ENCODE data around the gene HOMER2.
"Not testable (repeated sequence)": the region's sequence is repeated elsewhere in the genome, so short reads cannot be mapped to it uniquely, and the experiment has no call there.

The HOMER2 gene

GRCh38 chr15:82963471-82964341, 11.2 kb upstream of the HOMER2 start:
- no peak for DNase-seq

GRCh38 chr15:82960766-82961165, 8.2 kb upstream of the HOMER2 start:
- no peak for DNase-seq

- no peak for DNase-seq
Observed at GRCh38 chr15:82959423-82959822, 6.9 kb upstream of the HOMER2 start.

DNA sequence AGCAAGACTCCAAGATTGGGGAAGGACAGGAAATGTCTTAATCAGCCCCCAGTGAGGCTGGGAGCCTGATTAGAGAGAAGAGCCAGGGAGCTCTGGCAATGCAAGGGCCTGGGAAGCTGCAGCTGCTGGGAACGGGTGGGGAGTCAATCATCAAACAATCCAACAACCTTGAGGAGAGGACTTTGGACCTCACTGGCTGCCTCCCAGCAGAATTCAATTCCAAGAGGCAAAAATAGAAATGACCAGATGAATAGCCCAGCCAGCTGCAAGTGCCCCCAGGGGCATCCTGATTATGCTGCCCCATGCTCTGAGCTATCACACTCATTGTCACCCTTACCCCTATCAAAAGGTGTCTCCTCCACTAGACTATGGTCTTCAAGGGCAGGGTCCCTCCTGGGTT, 6.1 kb upstream of the HOMER2 start:
- DNase-seq, result no peak

DNA sequence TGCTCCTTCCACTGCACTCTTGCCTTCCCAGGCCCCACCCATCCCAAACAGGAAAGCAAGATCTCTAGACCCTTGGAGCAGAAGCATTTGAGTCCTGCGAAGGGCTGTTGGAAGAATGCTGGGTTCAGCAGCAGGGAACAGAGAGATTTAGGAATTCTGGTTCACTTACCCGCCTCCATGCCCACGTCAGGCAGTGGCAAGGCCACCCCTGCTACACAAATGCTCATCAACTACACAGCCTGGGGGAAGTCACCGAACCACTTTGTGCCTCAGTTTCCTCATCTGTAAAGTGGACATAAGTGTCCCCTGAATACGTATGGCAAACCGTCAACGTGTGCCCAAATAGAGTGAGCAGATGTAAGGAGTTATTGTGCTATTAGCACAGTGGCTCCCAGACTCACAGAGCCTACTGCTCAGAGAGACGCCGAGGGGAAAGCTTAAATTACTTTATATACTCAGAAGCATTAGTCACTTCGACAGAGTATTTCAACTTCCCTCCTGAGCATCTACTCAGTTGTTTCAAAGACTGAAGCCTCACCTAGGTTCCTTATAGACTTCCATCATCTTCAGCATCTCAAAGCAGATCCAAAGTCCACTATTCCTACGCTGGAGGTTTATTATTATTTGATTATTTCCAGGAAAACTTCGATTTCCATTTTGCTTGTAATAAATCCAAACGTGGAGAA, 905 bp downstream of the HOMER2 start:
- no peak for DNase-seq

- no peak for DNase-seq
Observed at GRCh38 chr15:82950746-82951370, 1.7 kb downstream of the HOMER2 start.

- DNase-seq, result no peak
Observed at GRCh38 chr15:82950295-82950694, 2.2 kb downstream of the HOMER2 start.

DNA sequence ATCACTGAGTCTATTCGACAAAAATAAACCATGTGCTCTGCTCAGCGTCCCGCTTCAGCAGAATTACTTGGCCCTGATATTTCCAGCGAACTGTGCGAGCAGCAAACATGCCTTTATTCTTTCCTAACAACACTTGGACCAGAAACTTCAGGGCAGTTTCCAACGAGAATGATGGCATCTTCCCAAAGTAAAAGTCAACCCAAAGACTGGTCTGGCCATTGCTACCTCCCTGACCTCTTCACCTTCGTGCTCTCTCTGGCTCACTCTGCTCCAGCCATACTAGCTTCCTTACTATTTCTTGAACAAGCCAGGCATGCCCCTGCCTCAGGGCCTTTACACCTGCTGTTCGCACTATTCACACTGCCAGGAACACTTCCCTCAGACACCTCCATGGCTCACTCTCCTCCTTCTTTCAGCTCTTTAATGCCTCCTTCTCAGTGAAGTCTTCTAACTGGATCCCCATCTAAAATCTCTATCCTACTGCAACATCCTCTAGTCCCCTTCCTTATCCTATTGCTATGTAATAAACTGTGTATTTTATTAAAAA, 6.3 kb downstream of the HOMER2 start:
- no peak for DNase-seq

GRCh38 chr15:82945326-82945725, 7.2 kb downstream of the HOMER2 start:
- no peak for DNase-seq

DNA sequence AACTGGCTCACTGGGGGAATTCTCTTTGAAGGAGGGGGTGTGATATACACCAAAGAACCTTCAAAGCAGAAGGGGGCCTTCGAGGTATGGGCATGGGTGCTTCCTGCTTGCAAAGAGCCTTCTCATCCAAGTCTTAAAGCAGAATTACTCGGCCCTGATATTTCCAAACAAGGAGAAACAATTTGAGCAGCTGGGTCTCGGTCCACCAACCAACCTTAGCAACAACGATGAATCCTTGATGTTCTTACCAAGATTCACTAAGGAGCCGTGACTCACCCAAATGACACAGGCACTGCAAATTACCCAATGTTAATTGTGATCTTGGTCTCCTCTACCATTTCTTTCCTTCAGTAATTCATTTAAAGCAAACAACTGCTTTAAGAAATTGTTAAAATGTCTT, 7.7 kb downstream of the HOMER2 start:
- no peak for DNase-seq

- no peak for DNase-seq
Observed at GRCh38 chr15:82944056-82944455, 8.5 kb downstream of the HOMER2 start.

DNA sequence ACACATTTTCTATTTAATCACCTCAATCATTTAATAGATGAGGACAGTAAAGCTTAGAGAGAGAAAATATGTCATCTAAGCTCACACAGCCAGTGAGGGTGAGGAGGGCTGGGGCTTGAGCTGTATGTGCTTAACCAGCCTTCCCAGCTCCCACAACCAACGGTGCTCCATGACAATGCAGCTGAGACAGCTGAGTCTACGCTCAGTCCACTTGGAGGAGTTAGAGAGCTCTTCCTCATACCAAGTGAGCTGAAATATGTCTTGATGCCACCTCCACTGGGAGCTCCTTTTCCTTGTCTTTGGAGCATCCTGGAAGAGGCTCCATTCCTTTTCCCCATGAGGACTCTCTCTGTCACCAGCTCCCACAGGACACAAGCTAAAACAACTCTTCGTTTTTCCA, 9.3 kb downstream of the HOMER2 start:
- DNase-seq, result no peak

DNA sequence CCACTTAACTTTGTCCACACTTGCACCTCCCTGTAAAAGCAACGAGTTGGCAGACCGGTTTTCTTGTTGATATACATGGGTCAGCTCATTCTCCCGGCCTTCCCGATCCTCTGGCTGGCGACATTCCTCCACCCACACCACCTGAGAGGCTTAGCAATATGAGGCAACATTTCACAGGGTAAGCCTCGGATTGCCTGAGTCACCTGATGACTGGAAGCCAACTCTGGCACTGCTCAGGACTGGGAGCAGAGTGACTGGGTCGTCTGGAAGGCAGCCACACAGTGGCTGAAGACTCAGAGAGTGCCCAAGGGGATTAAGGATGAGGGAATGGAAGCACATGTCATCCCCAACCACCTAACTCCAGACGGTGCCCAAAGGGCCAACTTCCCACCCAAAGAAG, 9.8 kb downstream of the HOMER2 start:
- no peak for DNase-seq

- DNase-seq, result not testable (repeated sequence)
Observed at GRCh38 chr15:82939678-82940077, 12.8 kb downstream of the HOMER2 start.

GRCh38 chr15:82937712-82938058, 14.8 kb downstream of the HOMER2 start:
- DNase-seq, result no peak

GRCh38 chr15:82936966-82937711, 15.4 kb downstream of the HOMER2 start:
- DNase-seq, result no peak

- no peak for DNase-seq
Observed at GRCh38 chr15:82935382-82935781, 17.1 kb downstream of the HOMER2 start.

DNA sequence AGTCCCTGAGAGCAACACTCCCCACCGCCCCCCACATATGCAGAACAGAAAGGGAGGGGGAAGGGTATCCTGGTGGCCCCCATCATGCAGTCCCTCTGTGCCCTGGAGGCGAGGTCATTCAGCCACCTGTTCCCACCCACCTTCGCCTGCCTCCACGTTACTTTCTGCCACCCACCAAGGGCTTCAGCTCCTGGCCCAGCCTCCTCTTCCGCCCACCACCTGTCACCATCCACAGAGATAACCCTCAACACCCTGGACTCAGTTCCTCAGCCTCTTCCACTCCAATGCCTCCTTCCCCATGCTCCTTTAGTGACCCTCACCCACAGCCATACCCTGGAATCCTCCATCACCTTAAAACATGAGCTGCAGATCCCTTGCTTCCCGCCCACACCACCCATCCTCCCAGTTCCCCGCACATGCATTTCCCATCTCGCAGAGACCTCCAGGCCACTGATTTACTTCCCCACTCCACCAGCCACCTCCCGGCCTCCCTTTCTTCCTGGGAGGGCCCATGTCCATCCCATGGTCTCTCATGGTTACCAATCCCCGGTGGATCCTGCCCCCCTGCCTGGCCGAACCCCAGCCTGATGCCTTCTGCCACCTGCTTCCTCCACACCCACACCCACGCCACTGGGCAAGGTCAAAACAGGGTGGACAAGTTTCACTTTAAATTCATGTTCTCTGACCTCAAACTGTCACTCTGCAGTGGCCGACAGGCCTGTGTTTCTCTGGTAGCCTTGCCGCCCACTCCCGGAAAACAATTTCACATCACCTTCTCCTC, 18.2 kb downstream of the HOMER2 start:
- DNase-seq, result no peak

DNA sequence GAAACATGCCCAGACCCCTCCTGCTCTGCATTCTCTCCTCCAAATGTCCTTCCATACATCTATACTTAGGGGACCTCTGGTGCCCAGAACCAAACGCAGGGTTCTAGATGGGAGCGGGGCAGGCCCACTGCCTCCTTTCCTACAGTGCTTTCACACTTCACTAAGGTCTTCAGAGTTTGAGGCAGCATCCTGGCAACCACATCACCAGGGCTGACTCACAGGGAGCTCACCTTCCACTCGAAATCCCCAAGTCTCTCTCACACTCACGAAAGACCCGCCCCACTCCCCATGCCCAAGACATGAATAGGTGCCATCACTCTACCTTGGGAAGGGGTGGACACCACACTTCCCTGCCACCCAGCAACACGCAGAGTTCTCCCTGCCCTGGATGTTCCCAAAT, 18.9 kb downstream of the HOMER2 start:
- no peak for DNase-seq

- no peak for DNase-seq
Observed at GRCh38 chr15:82931221-82931620, 21.3 kb downstream of the HOMER2 start.

- DNase-seq, result no peak
Observed at GRCh38 chr15:82930461-82930860, 22.1 kb downstream of the HOMER2 start.

- DNase-seq, result no peak
Observed at GRCh38 chr15:82928711-82929110, 23.8 kb downstream of the HOMER2 start.
